MM.1S (cell line): ENCODE results near the gene ADAMTS2.

ENCODE experiments used
- DNase-seq: peaks from one replicate; pipeline ENCODE4 v3.0.0-alpha.2; 2015
- H2AFZ ChIP-seq: fragments of 300-600 bp; sonication (generic); 2 replicates; pipeline ENCODE4 v1.6.0; 2016; ENCODE audit warnings: antibody characterized with exemption, low read length
- H3F3A ChIP-seq: fragments of 300-600 bp; sonication (generic); 2 replicates; pipeline ENCODE4 v1.6.1; 2016; ENCODE audit warnings: mild to moderate bottlenecking, antibody characterized with exemption, low read length, moderate library complexity, mixed read lengths; ENCODE audit not compliant: insufficient read depth
- H3K27ac ChIP-seq: fragments of 300-600 bp; sonication (generic); 2 replicates; pipeline ENCODE4 v1.5.1; 2016; ENCODE audit warnings: mild to moderate bottlenecking, low read length
- H3K27me3 ChIP-seq: fragments of 300-600 bp; sonication (generic); replicated peaks from 2 replicates; pipeline ENCODE4 v1.6.0; 2016; ENCODE audit warnings: low read length; ENCODE audit not compliant: insufficient read depth
- H3K36me3 ChIP-seq: fragments of 300-600 bp; sonication (generic); replicated peaks from 2 replicates; pipeline ENCODE4 v1.6.1; 2016; ENCODE audit warnings: mild to moderate bottlenecking, low read length, mixed read lengths; ENCODE audit not compliant: insufficient read depth
- H3K4me1 ChIP-seq: fragments of 300-600 bp; sonication (generic); 2 replicates; pipeline ENCODE4 v1.6.1; 2016; ENCODE audit warnings: low read length, mixed read lengths
- H3K4me2 ChIP-seq: fragments of 300-600 bp; sonication (generic); 2 replicates; pipeline ENCODE4 v1.6.0; 2016; ENCODE audit warnings: low read depth, low read length
- H3K4me3 ChIP-seq: fragments of 300-600 bp; sonication (generic); 2 replicates; pipeline ENCODE4 v1.5.1; 2016; ENCODE audit warnings: low read length, mixed read lengths
- H3K79me2 ChIP-seq: fragments of 300-600 bp; sonication (generic); 2 replicates; pipeline ENCODE4 v1.6.1; 2016; ENCODE audit warnings: mixed run types, low read length, mixed read lengths
- H3K9ac ChIP-seq: fragments of 300-600 bp; sonication (generic); 2 replicates; pipeline ENCODE4 v1.6.1; 2016; ENCODE audit warnings: low read length, mixed read lengths
- H3K9me2 ChIP-seq: fragments of 300-600 bp; sonication (generic); replicated peaks from 2 replicates; pipeline ENCODE4 v1.6.1; 2016; ENCODE audit warnings: mild to moderate bottlenecking, low read length, mixed read lengths; ENCODE audit not compliant: insufficient read depth
- H3K9me3 ChIP-seq: fragments of 300-600 bp; sonication (generic); replicated peaks from 2 replicates; pipeline ENCODE4 v1.6.1; 2016; ENCODE audit warnings: mild to moderate bottlenecking, low read length, mixed read lengths; ENCODE audit not compliant: insufficient read depth
- H4K20me1 ChIP-seq: fragments of 300-600 bp; sonication (generic); 2 replicates; pipeline ENCODE4 v1.6.1; 2016; ENCODE audit warnings: mild to moderate bottlenecking, low read length, moderate library complexity, mixed read lengths; ENCODE audit not compliant: insufficient read depth
- CTCF ChIP-seq: fragments of 300-600 bp; sonication (generic); IDR thresholded peaks from 2 replicates; pipeline ENCODE4 v1.5.1; 2016; ENCODE audit warnings: antibody characterized with exemption, low read length, mixed read lengths
- EZH2 ChIP-seq: fragments of 300-600 bp; sonication (generic); optimal IDR thresholded peaks from 2 replicates; pipeline ENCODE3; 2017; ENCODE audit warnings: low read depth, mild to moderate bottlenecking, antibody characterized with exemption, low read length, mixed read lengths
- EZH2phosphoT487 ChIP-seq: fragments of 300-600 bp; sonication (generic); IDR thresholded peaks from 2 replicates; pipeline ENCODE4 v1.6.1; 2018; ENCODE audit warnings: antibody characterized with exemption, low read length

The ADAMTS2 gene

GRCh38 chr5:179362355-179362754 is 17.1 kb upstream of the ADAMTS2 start:
- no peaks in the 10 kb centered on the region for H3K9me3 ChIP-seq
- no peaks in the 10 kb centered on the region for H3K9me2 ChIP-seq
- H3K27me3 ChIP-seq, result peaks cover 6% of the 10 kb centered on the region
- H3K4me3 ChIP-seq, result no peak overlapping the region
- no peak for TF ChIP-seq CTCF
- no peak for TF ChIP-seq EZH2phosphoT487
- H3K36me3 ChIP-seq, result no peaks in the 10 kb centered on the region
- H3K27ac ChIP-seq, result no peak overlapping the region
- no peak overlapping the region for H3K4me2 ChIP-seq
- no peaks in the 10 kb centered on the region for H3F3A ChIP-seq
- no peaks in the 10 kb centered on the region for H3K79me2 ChIP-seq
- no peak overlapping the region for H3K9ac ChIP-seq
- H4K20me1 ChIP-seq, result no peaks in the 10 kb centered on the region
- no peaks in the 10 kb centered on the region for H3K4me1 ChIP-seq
- no peak for DNase-seq
- no peak overlapping the region for H2AFZ ChIP-seq

GRCh38 chr5:179361037-179361603 is 15.9 kb upstream of the ADAMTS2 start:
- Histone ChIP-seq H4K20me1 (no peaks in the 10 kb centered on the region), H3K9ac (no peak overlapping the region), H3K79me2 (no peaks in the 10 kb centered on the region), H3K4me3 (no peak overlapping the region), H3K9me2 (no peaks in the 10 kb centered on the region), H3K4me2 (no peak overlapping the region), H2AFZ (no peak overlapping the region), H3K27ac (no peak overlapping the region), H3K9me3 (no peaks in the 10 kb centered on the region), H3F3A (no peaks in the 10 kb centered on the region), H3K36me3 (no peaks in the 10 kb centered on the region), H3K4me1 (no peaks in the 10 kb centered on the region), H3K27me3 (peaks cover 6% of the 10 kb centered on the region)
- TF ChIP-seq EZH2phosphoT487 (no peak), EZH2 (no peak), CTCF (no peak)
- no peak for DNase-seq

- no peak overlapping the region for H3K4me2 ChIP-seq
- H3K9ac ChIP-seq, result no peak overlapping the region
- TF ChIP-seq EZH2phosphoT487 (no peak), CTCF (no peak), EZH2 (no peak)
- no peak overlapping the region for H2AFZ ChIP-seq
- no peaks in the 10 kb centered on the region for H3F3A ChIP-seq
- no peaks in the 10 kb centered on the region for H4K20me1 ChIP-seq
- H3K4me3 ChIP-seq, result no peak overlapping the region
- no peaks in the 10 kb centered on the region for H3K79me2 ChIP-seq
- H3K9me3 ChIP-seq, result no peaks in the 10 kb centered on the region
- DNase-seq, result no peak
- H3K36me3 ChIP-seq, result no peaks in the 10 kb centered on the region
- H3K4me1 ChIP-seq, result no peaks in the 10 kb centered on the region
- no peak overlapping the region for H3K27ac ChIP-seq
- H3K27me3 ChIP-seq, result peaks cover 3% of the 10 kb centered on the region
- no peaks in the 10 kb centered on the region for H3K9me2 ChIP-seq
Observed at GRCh38 chr5:179357031-179357430, 11.8 kb upstream of the ADAMTS2 start.
